Measurements from ENCODE around the gene CCDC148. TPM values are rescaled to one million over a fixed set of nuclear protein-coding genes. Genes with fewer than 3 reads are reported as not detected.

Gene CCDC148
- polyA plus RNA-seq, 2 of the 4 experiments (the other 2 are of a cell fraction) = 0.41 to 0.85 TPM

GRCh38 chr2:158325031-158325781, 131.3 kb downstream of the CCDC148 start:
- Histone ChIP-seq H3K9me3 (no peaks in the 10 kb centered on the region), H3K4me2 (no peak overlapping the region), H3K27ac (no peak overlapping the region), H3K4me3 (no peak overlapping the region), H3K4me1 (no peaks in the 10 kb centered on the region)
- TF ChIP-seq REST (IDR thresholded peaks at IDR 0.05) (no peak), SMC3 (IDR thresholded peaks at IDR 0.05) (no peak), ZFP36 (IDR thresholded peaks at IDR 0.05; ENCODE audit: borderline replicate concordance, partially characterized antibody) (no peak), BHLHE40 (IDR thresholded peaks at IDR 0.05; ENCODE audit: low read depth, low read length) (no peak), RAD21 (conservative IDR thresholded peaks at IDR 0.05 in 1 of 2, IDR thresholded peaks at IDR 0.05 in 1 of 2) (no peak), RFX5 (IDR thresholded peaks at IDR 0.05) (no peak), MAZ (IDR thresholded peaks at IDR 0.05; ENCODE audit: borderline replicate concordance, low read depth, low read length) (no peak), ZNF302 (CRISPR knock-in tag; IDR thresholded peaks at IDR 0.05) (no peak), ZC3H11A (IDR thresholded peaks at IDR 0.05) (no peak), CBX2 (IDR thresholded peaks at IDR 0.05; ENCODE audit: borderline replicate concordance, low read depth) (no peak), KDM1A (IDR thresholded peaks at IDR 0.05; ENCODE audit: low read depth) (no peak)
- POLR2A ChIA-PET = no interaction called here
- 36% methylated on average over 5 of the region's 5 CpGs for WGBS (ENCODE audit: missing lambda C conversion rate)
- CTCF ChIA-PET = no interaction called here
- FAIRE-seq = no peak
- DNase-seq (ENCODE audit: low read depth in 1 of 2, low spot score in 1 of 2) = no peak
- no peak for ATAC-seq

- POLR2A ChIA-PET = no interaction called here
- Histone ChIP-seq H3K27ac (no peak overlapping the region), H3K4me3 (no peak overlapping the region), H3K4me2 (no peak overlapping the region), H3K4me1 (no peaks in the 10 kb centered on the region), H3K9me3 (no peaks in the 10 kb centered on the region)
- DNase-seq (ENCODE audit: low read depth in 1 of 2, low spot score in 1 of 2) (no peak), ATAC-seq (no peak), FAIRE-seq (no peak)
- 70% methylated on average over 1 of the region's 1 CpG for WGBS (ENCODE audit: missing lambda C conversion rate)
- CTCF ChIA-PET = interaction anchor here (0.6 to 1.5 kb wide), 2 partner anchors 431 to 1151 kb away, joined by 3 to 4 read pairs; no protein-coding TSS in a partner anchor
- no peak for TF ChIP-seq PBX3 (IDR thresholded peaks at IDR 0.05)
- no peak for TF ChIP-seq FOSL2 (IDR thresholded peaks at IDR 0.05)
- no peak for TF ChIP-seq FOSL2 (CRISPR knock-in tag; IDR thresholded peaks at IDR 0.05)
- no peak for TF ChIP-seq NR3C1 (IDR thresholded peaks at IDR 0.05)
- TF ChIP-seq ZFP36 (IDR thresholded peaks at IDR 0.05; ENCODE audit: borderline replicate concordance, partially characterized antibody) = no peak
- TF ChIP-seq MYC (IDR thresholded peaks at IDR 0.05; ENCODE audit: borderline replicate concordance, low read length) = no peak
- TF ChIP-seq FOXS1 (CRISPR knock-in tag; IDR thresholded peaks at IDR 0.05) = no peak
- no peak for TF ChIP-seq RCOR1 (IDR thresholded peaks at IDR 0.05; ENCODE audit: low read depth, low read length)
- TF ChIP-seq SMC3 (IDR thresholded peaks at IDR 0.05) = no peak
- TF ChIP-seq HOXA7 (CRISPR knock-in tag; IDR thresholded peaks at IDR 0.05) = no peak
- TF ChIP-seq MAFK (IDR thresholded peaks at IDR 0.05; ENCODE audit: partially characterized antibody) = no peak
- no peak for TF ChIP-seq JUN (IDR thresholded peaks at IDR 0.05)
- no peak for TF ChIP-seq MAX (IDR thresholded peaks at IDR 0.05)
- TF ChIP-seq ZNF302 (CRISPR knock-in tag; IDR thresholded peaks at IDR 0.05) = no peak
- no peak for TF ChIP-seq GATA3 (IDR thresholded peaks at IDR 0.05; ENCODE audit: borderline replicate concordance)
- TF ChIP-seq PHF8 (IDR thresholded peaks at IDR 0.05; ENCODE audit: borderline replicate concordance, low read depth) = no peak
- TF ChIP-seq HOXB13 (CRISPR knock-in tag; IDR thresholded peaks at IDR 0.05; ENCODE audit: low read depth) = no peak
- no peak for TF ChIP-seq CHD4 (IDR thresholded peaks at IDR 0.05; ENCODE audit: borderline replicate concordance)
- no peak for TF ChIP-seq CTCF (IDR thresholded peaks at IDR 0.05)
- TF ChIP-seq CHD2 (IDR thresholded peaks at IDR 0.05; ENCODE audit: low read length, partially characterized antibody) = no peak
- no peak for TF ChIP-seq BHLHE40 (IDR thresholded peaks at IDR 0.05; ENCODE audit: low read depth, low read length)
Observed at GRCh38 chr2:158323381-158323780, 133.2 kb downstream of the CCDC148 start.
